Kidney (tissue), 14 donors: ENCODE measurements around the gene MRPS23. TPM values are rescaled to one million over a fixed set of nuclear protein-coding genes. Genes with fewer than 3 reads are reported as not detected.

ENCODE experiments used
- DNase-seq, 5 donors: peaks; one replicate each; pipeline ENCODE4 v3.0.0-alpha.2; 2013 to 2020
- FAIRE-seq: peaks from 2 replicates; lab custom pipeline; 2012; peaks lifted over from hg19 to GRCh38; lab: Jason Lieb, UNC
- H3K27ac ChIP-seq, 2 donors: one replicate each; pipeline ENCODE4 v1.7.0; 2013; ENCODE audit warnings: low read depth in 2 of 2, low read length in 2 of 2, inconsistent platforms in 1 of 2
- H3K27me3 ChIP-seq: one replicate; pipeline ENCODE4 v1.7.1; 2013; ENCODE audit warnings: low read length, inconsistent platforms; ENCODE audit not compliant: control insufficient read depth, insufficient read depth
- H3K36me3 ChIP-seq, 3 donors: one replicate each; pipeline versions ENCODE4 v1.7.0 to v1.7.1; 2013; ENCODE audit warnings: low read length in 3 of 3, control low read depth in 1 of 3, inconsistent platforms in 1 of 3; ENCODE audit not compliant: insufficient read depth in 3 of 3, control insufficient read depth in 2 of 3
- H3K4me1 ChIP-seq, 3 donors: one replicate each; pipeline versions ENCODE4 v1.7.0 to v1.7.1; 2013; ENCODE audit warnings: low read length in 3 of 3, inconsistent platforms in 1 of 3, low read depth in 1 of 3; ENCODE audit not compliant: control insufficient read depth in 2 of 3, insufficient read depth in 2 of 3
- H3K4me3 ChIP-seq, 3 donors: one replicate each; pipeline versions ENCODE4 v1.7.0 to v1.8.1; 2013; ENCODE audit warnings: low read length in 3 of 3, control low read depth in 1 of 3, inconsistent platforms in 1 of 3
- H3K9ac ChIP-seq, 3 donors: one replicate each; pipeline versions ENCODE4 v1.7.0 to v1.7.1; 2013; ENCODE audit warnings: low read length in 3 of 3, control low read depth in 1 of 3, inconsistent platforms in 1 of 3
- H3K9me3 ChIP-seq, 3 donors: one replicate each; pipeline versions ENCODE4 v1.7.0 to v1.7.1; 2013; ENCODE audit warnings: low read length in 3 of 3, control low read depth in 1 of 3, inconsistent platforms in 1 of 3; ENCODE audit not compliant: control insufficient read depth in 2 of 3, insufficient read depth in 1 of 3
- CTCF ChIP-seq: IDR thresholded peaks from 3 replicates; pipeline ENCODE4 v1.5.1; 2012; ENCODE audit warnings: mild to moderate bottlenecking, moderate library complexity, borderline replicate concordance; ENCODE audit not compliant: insufficient read depth; ENCODE audit errors: extremely low read depth
- intact Hi-C: fragments of 100-400 bp; cut with DNase I; formaldehyde crosslinking; loops from one replicate; pipeline ENCODE4 v1.11.1; 2022
- polyA plus RNA-seq: library from polyadenylated mRNA; stranded (reverse); fragments of 350-450 nt; fragmentation: Illumina TruSeq; extraction: RNeasy Lipid Tissue Mini Kit (QIAGEN cat#74804); gene quantifications from one replicate; pipeline ENCODE4 v1.2.3, GENCODE V29; 2014; ENCODE audit warnings: low read depth, low replicate concordance; ENCODE audit not compliant: insufficient read depth
- total RNA-seq: library from RNA; stranded (reverse); fragmentation: NEBNext Ultra II Directional; extraction: Animal tissue kit (Norgen Biotek cat#: 25700); gene quantifications from one replicate; pipeline ENCODE4 v1.2.1, GENCODE V29; 2021
- donor health status: control.
- donor health status: control.
- donor health status: control.
- donor health status: control.
- donor health status: control.
- donor health status: DM: yes; HTN: yes; CAD: no.
- donor health status: Normal renal cell carcinoma (clear cell type).

Gene MRPS23
- total and polyA plus RNA-seq, 2 donors from 2014 or later, result 40.2 to 75.3 TPM

GRCh38 chr17:57881783-57882351 is 32.0 kb upstream of the MRPS23 start:
- Histone ChIP-seq H3K27ac (peak overlapping the region in 1 of 2 donors; percentile 64), H3K4me3 (no peak overlapping the region), H3K9me3 (no peaks in the 10 kb centered on the region), H3K36me3 (peaks cover 4 to 15% (median 9%) of the 10 kb centered on the region in 3 donors), H3K9ac (no peak overlapping the region), H3K4me1 (peaks cover 0 to 19% (median 4%) of the 10 kb centered on the region in 3 donors), H3K27me3 (no peaks in the 10 kb centered on the region)
- FAIRE-seq, result no peak
- TF ChIP-seq CTCF, result no peak
- peak; percentile 66 to 92 (median 87) for DNase-seq
- intact Hi-C loops, result no loop called here

GRCh38 chr17:57881143-57881542 is 31.3 kb upstream of the MRPS23 start:
- Histone ChIP-seq H3K27me3 (no peaks in the 10 kb centered on the region), H3K9me3 (no peaks in the 10 kb centered on the region), H3K4me3 (no peak overlapping the region), H3K27ac (peak overlapping the region in 1 of 2 donors; percentile 64), H3K4me1 (peaks cover 0 to 22% (median 4%) of the 10 kb centered on the region in 3 donors), H3K36me3 (peaks cover 4 to 15% (median 12%) of the 10 kb centered on the region in 3 donors), H3K9ac (no peak overlapping the region)
- intact Hi-C loops, result no loop called here
- TF ChIP-seq CTCF, result no peak
- DNase-seq (peak in 3 of 5 donors; percentile 58 to 90 (median 74)), FAIRE-seq (no peak)

- no peak overlapping the region for H3K9ac ChIP-seq
- peak overlapping the region in 1 of 2 donors; percentile 8 for H3K27ac ChIP-seq
- DNase-seq, result no peak
- H3K4me3 ChIP-seq, result no peak overlapping the region
- no peak for FAIRE-seq
- H3K4me1 ChIP-seq, result peaks cover 5 to 30% (median 8%) of the 10 kb centered on the region in 3 donors
- no peaks in the 10 kb centered on the region for H3K9me3 ChIP-seq
- intact Hi-C loops, result no loop called here
- peaks cover 4 to 15% (median 12%) of the 10 kb centered on the region in 3 donors for H3K36me3 ChIP-seq
- H3K27me3 ChIP-seq, result no peaks in the 10 kb centered on the region
- TF ChIP-seq CTCF, result no peak
Observed at GRCh38 chr17:57880086-57880456, 30.2 kb upstream of the MRPS23 start.
